HG02610 (cell line): ENCODE data around the gene LPCAT1.

Source experiments
- ATAC-seq: cut with Tn5 transposase; IDR thresholded peaks from one replicate; pipeline ENCODE4 v1.9.1; 2021; ENCODE audit warnings: mild to moderate bottlenecking, moderate library complexity; ENCODE audit not compliant: unreplicated experiment

LPCAT1 gene

GRCh38 chr5:1446602-1447343, 77.0 kb downstream of the LPCAT1 start:
- no peak for ATAC-seq

- ATAC-seq = no peak
Measured at GRCh38 chr5:1445689-1446601, 77.8 kb downstream of the LPCAT1 start.

- no peak for ATAC-seq
Measured at GRCh38 chr5:1445313-1445688, 78.5 kb downstream of the LPCAT1 start, which contains the start of gene SLC6A3. Gene SLC6A3 (minus strand): TSS chr5:1445440. CDS start chr5:1443197, 2,243 bp downstream.

- ATAC-seq = no peak
Measured at GRCh38 chr5:1444361-1445189, 79.2 kb downstream of the LPCAT1 start.

- no peak for ATAC-seq
Measured at GRCh38 chr5:1443991-1444360, 79.8 kb downstream of the LPCAT1 start.

DNA sequence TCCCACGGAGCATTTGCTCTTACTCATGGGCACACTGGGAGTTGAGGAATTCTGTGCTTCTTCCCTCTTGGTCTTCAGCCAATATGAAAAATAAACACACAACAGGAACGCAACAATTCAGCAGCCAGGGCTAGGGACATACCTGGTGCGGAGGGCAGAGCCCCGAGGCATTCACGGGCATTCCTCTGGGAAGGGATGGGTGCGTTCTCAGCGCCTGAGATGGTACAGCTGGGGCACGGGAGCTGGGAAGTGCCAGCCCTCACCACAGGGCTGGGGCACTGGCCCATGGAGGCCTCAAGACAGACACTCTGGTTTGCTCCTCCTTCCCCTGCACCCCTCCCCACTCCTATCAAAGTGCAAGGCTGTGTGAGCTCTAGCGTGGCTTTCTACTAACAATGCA, 80.6 kb downstream of the LPCAT1 start:
- ATAC-seq = no peak

- no peak for ATAC-seq
Measured at GRCh38 chr5:1442222-1443145, 81.3 kb downstream of the LPCAT1 start.

DNA sequence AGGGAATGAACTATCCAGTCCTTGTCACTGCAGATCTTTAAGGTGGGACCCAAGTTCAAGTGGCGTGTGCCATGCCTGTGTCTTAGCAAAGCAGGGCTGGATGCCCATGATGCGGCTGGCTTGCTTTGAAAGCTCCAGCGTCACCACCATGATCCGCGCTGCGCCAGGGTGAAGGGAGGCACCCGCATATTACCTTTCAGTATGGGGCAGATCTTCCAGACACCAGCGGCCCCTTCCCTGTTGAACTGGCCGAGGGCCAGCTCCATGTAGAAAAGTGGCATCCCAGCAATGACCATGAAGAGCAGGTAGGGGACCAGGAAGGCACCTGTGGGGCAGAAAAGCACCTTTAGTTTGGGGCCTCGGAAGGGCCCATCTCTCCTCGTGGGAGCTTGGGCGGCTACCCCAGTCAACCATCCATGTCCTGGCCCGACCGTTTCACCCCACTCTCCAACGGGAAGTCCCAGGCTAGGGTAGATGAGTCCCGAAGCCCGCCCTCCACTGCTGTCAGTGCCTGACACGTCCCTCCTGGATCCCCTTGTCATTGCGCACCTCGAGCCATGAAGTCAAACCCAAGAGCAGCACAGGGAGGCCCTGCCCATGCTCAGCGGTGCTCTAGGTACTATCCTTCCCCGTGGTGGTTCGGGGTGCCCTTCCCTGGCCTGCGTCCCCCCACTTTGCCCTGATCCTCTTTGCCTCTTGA, 82.4 kb downstream of the LPCAT1 start:
- ATAC-seq = no peak

DNA sequence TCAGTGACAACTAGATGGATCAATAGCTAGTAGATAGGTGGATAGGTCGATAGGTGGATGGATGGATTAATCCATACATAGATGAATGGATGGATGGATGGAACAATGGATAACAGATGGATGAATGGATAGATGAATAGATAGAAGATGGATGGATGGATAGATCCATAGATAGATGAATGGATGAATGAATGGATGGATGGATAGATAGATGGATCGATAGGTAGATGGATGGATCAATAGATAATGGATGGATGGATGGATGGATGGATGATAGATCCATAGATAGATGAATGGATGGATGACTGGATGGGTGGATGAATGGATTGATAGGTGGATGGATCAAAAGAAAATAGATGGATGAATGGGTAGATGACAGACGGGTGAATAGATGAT, 83.7 kb downstream of the LPCAT1 start:
- no peak for ATAC-seq

DNA sequence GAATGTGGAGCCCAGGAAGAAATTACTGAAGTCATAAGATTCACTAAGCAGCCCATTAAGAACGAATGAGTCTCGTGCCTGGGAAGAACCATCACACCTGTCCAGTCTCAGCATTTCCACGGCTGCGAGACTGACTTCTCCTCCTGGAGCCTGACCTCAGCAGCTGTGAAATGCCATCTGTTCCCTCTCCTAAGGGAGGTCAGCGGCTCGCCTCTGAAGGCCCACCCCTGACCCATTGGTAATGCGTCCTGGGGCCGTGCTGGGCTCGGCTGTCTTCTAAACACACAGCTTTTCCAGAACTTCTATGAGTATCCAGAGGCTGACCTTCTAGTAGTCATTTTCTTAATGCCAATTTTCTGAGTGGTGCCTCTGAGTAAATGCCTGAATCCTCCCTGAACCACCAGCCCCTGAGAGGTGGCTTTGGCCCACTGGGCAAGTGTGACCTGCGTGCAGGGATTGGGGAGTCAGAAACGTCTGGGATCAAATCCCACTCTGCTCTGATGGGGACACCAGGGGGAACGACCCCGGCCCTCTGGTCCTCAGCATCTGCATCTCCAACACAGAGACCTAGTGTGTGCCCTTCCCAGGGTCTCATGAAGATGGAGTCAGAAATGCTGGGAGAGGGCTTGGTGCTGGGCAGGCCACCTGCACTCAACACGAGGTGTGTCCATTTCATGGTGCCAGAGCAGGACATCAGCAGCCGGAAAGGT, 84.2 kb downstream of the LPCAT1 start:
- no peak for ATAC-seq

DNA sequence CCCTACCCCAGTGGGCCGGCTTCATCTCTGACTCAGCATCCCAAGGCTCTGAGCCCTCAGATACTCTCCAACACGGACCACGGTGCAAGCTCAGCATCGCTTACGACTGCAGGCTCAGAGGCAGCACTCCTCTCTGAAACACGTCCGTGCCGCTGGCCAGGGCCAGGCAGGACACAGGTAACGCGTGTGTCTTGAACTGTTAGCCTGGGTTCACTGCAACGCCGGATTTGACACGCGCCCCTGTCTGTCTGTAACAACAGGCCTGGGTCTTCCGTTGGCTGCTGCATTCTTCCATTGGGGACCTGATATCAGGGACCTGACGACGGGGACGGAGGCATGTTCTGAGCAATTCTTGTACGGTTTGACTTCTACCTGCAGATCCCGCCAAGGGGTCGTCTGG, 84.9 kb downstream of the LPCAT1 start:
- no peak for ATAC-seq

- no peak for ATAC-seq
Measured at GRCh38 chr5:1437876-1438559, 85.7 kb downstream of the LPCAT1 start.

DNA sequence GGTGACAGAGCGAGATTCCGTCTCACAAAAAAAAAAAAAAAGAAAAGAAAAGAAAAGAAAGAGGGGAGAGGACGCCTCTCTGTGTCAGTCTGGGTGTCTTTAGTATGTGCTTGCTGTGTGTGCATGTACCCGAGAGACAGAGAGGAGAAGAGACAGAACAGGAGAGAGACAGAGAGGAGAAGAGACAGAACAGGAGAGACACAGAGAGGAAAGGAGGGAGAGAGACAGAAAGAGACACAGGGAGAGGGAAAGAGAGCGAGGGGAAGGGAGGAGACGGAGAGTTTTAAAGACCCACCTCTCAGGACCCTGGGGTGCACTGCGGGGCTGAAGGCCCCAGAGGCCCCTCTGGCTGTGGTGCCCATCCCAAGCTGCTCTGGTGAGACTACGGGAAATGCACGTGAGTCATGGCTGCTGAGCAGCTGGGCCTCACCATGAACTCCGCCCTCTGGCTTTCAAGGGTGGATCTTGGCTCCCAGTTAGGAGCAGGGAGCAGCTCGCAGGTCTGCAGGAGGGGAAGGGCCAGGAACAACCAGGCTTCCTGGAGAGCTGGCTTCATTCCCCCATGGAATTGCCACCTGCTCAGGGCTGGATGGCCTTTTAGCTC, 86.4 kb downstream of the LPCAT1 start:
- no peak for ATAC-seq

GRCh38 chr5:1436681-1437080, 87.1 kb downstream of the LPCAT1 start:
- ATAC-seq = no peak

DNA sequence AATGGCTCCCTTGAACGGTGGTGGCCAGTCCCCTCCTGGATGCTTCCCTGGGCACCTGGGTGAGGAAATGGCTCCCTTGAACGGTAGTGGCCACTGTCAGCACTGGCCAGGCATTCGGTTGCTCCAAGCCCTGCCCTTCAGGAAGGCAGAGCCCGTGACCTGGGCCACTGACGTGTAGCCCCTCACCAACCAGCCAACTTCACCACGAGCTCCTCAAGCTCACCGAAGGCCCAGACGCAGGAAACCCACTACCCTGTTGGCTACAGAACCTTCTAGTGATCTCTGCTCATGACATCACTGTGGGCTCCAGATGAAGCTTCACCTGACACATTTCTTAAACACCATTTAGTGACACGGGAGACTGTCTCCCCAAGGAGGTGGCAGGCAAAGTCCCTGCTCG, 87.7 kb downstream of the LPCAT1 start:
- no peak for ATAC-seq

DNA sequence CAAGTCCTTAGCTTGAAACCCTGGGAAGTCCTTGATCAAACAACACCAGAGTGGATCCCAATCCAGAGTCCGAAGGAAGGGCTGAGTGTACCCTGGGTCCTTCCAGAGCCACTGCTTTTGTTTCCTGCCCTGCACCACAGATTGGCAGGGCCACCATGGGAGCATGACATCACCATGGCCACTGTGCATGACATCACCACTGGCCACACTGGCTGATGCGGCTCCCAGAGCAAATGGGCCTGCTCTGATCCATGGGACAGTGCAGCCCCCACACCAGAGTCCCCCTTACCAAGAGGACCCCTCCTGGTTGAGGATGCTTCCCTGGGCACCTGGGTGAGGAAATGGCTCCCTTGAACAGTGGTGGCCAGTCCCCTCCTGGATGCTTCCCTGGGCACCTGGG, 88.4 kb downstream of the LPCAT1 start:
- no peak for ATAC-seq

DNA sequence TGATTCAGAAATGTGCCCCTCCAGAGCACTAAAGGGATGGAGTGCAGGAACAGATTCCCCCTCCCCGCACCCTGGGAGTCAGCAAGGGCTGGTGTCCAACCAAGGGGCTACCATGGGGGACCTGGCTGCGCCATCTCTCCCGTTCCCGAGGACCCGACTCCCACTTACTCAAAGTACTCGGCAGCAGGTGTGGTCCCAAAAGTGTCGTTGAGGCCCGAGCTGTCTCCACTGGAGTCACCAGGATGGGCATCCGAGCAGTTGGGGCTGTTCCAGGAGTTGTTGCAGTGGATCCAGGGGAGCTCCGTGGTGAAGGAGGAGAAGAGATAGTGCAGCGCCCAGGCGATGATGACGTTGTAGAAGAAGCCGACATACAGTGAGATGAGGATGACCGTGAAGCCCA, 91.5 kb downstream of the LPCAT1 start:
- ATAC-seq = no peak

GRCh38 chr5:1431896-1432295, 91.9 kb downstream of the LPCAT1 start:
- ATAC-seq = no peak
